ENCODE results near the gene NCAPD2.

The NCAPD2 gene

DNA sequence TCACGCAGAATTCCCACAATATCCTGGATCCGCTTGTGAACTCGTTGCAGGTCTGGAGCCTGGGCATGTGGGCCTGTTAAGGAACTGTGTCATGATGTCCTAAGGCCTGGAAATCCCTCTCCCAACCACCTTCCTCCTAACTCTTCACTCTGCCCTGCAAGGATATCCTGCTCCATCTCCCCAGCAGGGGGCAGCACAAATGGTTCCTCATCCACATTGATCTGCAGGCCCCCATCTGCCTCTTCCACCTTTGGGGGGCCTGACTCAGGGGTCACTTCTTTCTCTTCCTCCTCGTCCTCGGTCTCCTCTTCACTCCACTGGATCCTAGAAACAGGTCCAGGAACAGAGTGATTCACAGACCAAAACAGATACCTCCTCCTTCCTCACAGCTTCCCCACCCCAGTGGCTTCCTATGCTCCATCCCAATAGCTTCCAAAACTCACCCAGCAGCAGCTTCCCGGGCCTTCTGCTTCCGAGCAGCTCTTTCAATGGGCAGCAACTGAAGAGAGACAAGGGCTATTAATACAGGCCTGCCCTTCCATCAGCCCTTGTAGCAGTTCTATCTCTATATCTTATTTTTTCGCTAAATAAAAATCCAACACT is 69.6 kb downstream of the NCAPD2 start:
- Histone ChIP-seq H3K4me1 (ENCODE audit: control insufficient read depth in 1 of 2, insufficient read depth in 1 of 2, low read depth in 1 of 2, low read length in 1 of 2) (peaks cover 15 to 18% of the 10 kb centered on the region in 2 experiments), H3K4me3 (ENCODE audit: low read depth in 1 of 2, low read length in 1 of 2) (no peak overlapping the region), H3K27ac (no peak overlapping the region), H3K9me3 (no peaks in the 10 kb centered on the region), H3K27me3 (no peaks in the 10 kb centered on the region), H3K36me3 (peaks cover 15% of the 10 kb centered on the region)
- TF ChIP-seq CTCF (IDR thresholded peaks at IDR 0.05), result peak; percentile 70

- no peak for TF ChIP-seq CTCF (IDR thresholded peaks at IDR 0.05)
Measured at GRCh38 chr12:6567112-6567670, 73.3 kb downstream of the NCAPD2 start.

GRCh38 chr12:6569312-6569711 is 75.4 kb downstream of the NCAPD2 start:
- Histone ChIP-seq H3K4me3 (ENCODE audit: low read depth in 1 of 2, low read length in 1 of 2) (peak overlapping the region in 1 of 2 experiments; percentile 80), H3K4me1 (ENCODE audit: control insufficient read depth in 1 of 2, insufficient read depth in 1 of 2, low read depth in 1 of 2, low read length in 1 of 2) (peaks cover 18 to 23% of the 10 kb centered on the region in 2 experiments), H3K9me3 (no peaks in the 10 kb centered on the region), H3K36me3 (peaks cover 53% of the 10 kb centered on the region), H3K27me3 (no peaks in the 10 kb centered on the region), H3K27ac (peak overlapping the region; percentile 16)
- no peak for TF ChIP-seq CTCF (IDR thresholded peaks at IDR 0.05)

More at GRCh38 chr12:6567112-6567670, 73.3 kb downstream of the NCAPD2 start:
- Histone ChIP-seq H3K27ac (peak overlapping the region; percentile 80), H3K27me3 (no peaks in the 10 kb centered on the region), H3K9me3 (no peaks in the 10 kb centered on the region), H3K4me1 (ENCODE audit: control insufficient read depth in 1 of 2, insufficient read depth in 1 of 2, low read depth in 1 of 2, low read length in 1 of 2) (peaks cover 18 to 23% of the 10 kb centered on the region in 2 experiments), H3K4me3 (ENCODE audit: low read depth in 1 of 2, low read length in 1 of 2) (peak overlapping the region; percentile 80), H3K36me3 (peaks cover 31% of the 10 kb centered on the region)

- H3K36me3 ChIP-seq, result peaks cover 57% of the 10 kb centered on the region
- H3K4me3 ChIP-seq (ENCODE audit: low read depth in 1 of 2, low read length in 1 of 2), result no peak overlapping the region
- peak overlapping the region; percentile 16 for H3K27ac ChIP-seq
- no peaks in the 10 kb centered on the region for H3K27me3 ChIP-seq
- no peaks in the 10 kb centered on the region for H3K9me3 ChIP-seq
- H3K4me1 ChIP-seq (ENCODE audit: control insufficient read depth in 1 of 2, insufficient read depth in 1 of 2, low read depth in 1 of 2, low read length in 1 of 2), result peaks cover 18 to 23% of the 10 kb centered on the region in 2 experiments
- TF ChIP-seq CTCF (IDR thresholded peaks at IDR 0.05), result no peak
Measured at GRCh38 chr12:6569786-6570185, 75.9 kb downstream of the NCAPD2 start.

- H3K36me3 ChIP-seq, result peaks cover 62% of the 10 kb centered on the region
- peaks cover 18 to 23% of the 10 kb centered on the region in 2 experiments for H3K4me1 ChIP-seq (ENCODE audit: control insufficient read depth in 1 of 2, insufficient read depth in 1 of 2, low read depth in 1 of 2, low read length in 1 of 2)
- H3K4me3 ChIP-seq (ENCODE audit: low read depth in 1 of 2, low read length in 1 of 2), result no peak overlapping the region
- H3K9me3 ChIP-seq, result no peaks in the 10 kb centered on the region
- H3K27me3 ChIP-seq, result no peaks in the 10 kb centered on the region
- TF ChIP-seq CTCF (IDR thresholded peaks at IDR 0.05), result peak; percentile 21
- H3K27ac ChIP-seq, result peak overlapping the region; percentile 13
Measured at GRCh38 chr12:6570264-6570887, 76.5 kb downstream of the NCAPD2 start.

Data from neutrophil (primary cell).